Pancreas (tissue), 10 donors: ENCODE results near the gene RARB. TPM values are rescaled to one million over a fixed set of nuclear protein-coding genes. Genes with fewer than 3 reads are reported as not detected.

Experiments used
- ATAC-seq, 4 donors: fragments of 200-7000 bp; cut with Tn5 transposase; one replicate each; pipeline versions ENCODE4 v1.8.0 to v1.9.1; 2020; ENCODE audit warnings: mild to moderate bottlenecking in 4 of 4, moderate library complexity in 4 of 4
- DNase-seq, 6 donors: peaks; one replicate each; pipeline ENCODE4 v3.0.0-alpha.2; 2020
- FAIRE-seq: peaks from 2 replicates; lab custom pipeline; 2012; peaks lifted over from hg19 to GRCh38; lab: Jason Lieb, UNC
- H3K27ac ChIP-seq, 4 donors: fragments of 200-600 bp; sonication (generic); 1 replicate in 3 of 4; 2 replicates in 1 of 4; pipeline versions ENCODE4 v1.5.0 to v1.8.0; 2020
- H3K27me3 ChIP-seq, 4 donors: fragments of 200-600 bp; one replicate each; pipeline ENCODE4 v1.8.0; 2021
- H3K36me3 ChIP-seq, 3 donors: fragments of 200-600 bp; sonication (generic) in 1 of 3; one replicate each; pipeline versions ENCODE4 v1.5.0 to v1.8.0; 2020 to 2021
- H3K4me1 ChIP-seq, 3 donors: fragments of 200-600 bp; one replicate each; pipeline ENCODE4 v1.8.0; 2021
- H3K4me3 ChIP-seq, 4 donors: fragments of 200-600 bp; sonication (generic) in 2 of 4; one replicate each; pipeline versions ENCODE4 v1.5.0 to v1.8.0; 2020 to 2021
- H3K9me3 ChIP-seq, 4 donors: fragments of 200-600 bp; one replicate each; pipeline ENCODE4 v1.8.0; 2021
- WGBS, 2 donors: extraction: QIAGEN DNeasy Blood & Tissue Kit; methylation state at CpG; one replicate each; pipeline ENCODE4 v1.1.7; 2013; 5-methylcytosine and 5-hydroxymethylcytosine counted together
- intact Hi-C, 3 donors: fragments of 100-400 bp; cut with DNase I; formaldehyde crosslinking; loops; one replicate each; pipeline versions ENCODE4 v1.11.1 to v1.14.2; 2022
- polyA plus RNA-seq, 2 donors: library from polyadenylated mRNA; stranded (reverse); fragments of 200-250 nt; gene quantifications; one replicate each; pipeline ENCODE4 v1.2.3, GENCODE V29; 2013
- total RNA-seq, 6 donors: library from RNA; stranded (reverse); fragmentation: NEBNext Ultra II Directional in 4 of 6; extraction: Animal tissue kit (Norgen Biotek cat#: 25700) in 4 of 6; gene quantifications; one replicate each; pipeline versions ENCODE4 v1.2.1 to v1.2.4, GENCODE V29; 2021 to 2023
- TF ChIP-seq, protein P1 (sequence below), 4 donors: fragments of 200-600 bp; sonication (generic) in 3 of 4; IDR thresholded peaks; one replicate each; pipeline versions ENCODE4 v1.5.0 to v1.8.0; 2021; ENCODE audit warnings: antibody characterized with exemption in 4 of 4
- donor health status: healthy with polysubstance abuse.
- donor health status: DM: no; HTN: no; CAD: no; lungs with moderate emphysema.
- donor health status: DM: no; HTN: no; CAD: no.
- donor health status: control.
- donor health status: control.
- donor health status: Bipolar disorder and iron deficiency.
- donor health status: DM: yes; HTN: yes; CAD: no.
- donor health status: DM: no; HTN: no; CAD: no.
- donor health status: DM: no; HTN: no; CAD: no.
- donor health status: DM: yes; HTN: yes; CAD: no.

Gene RARB
- total and polyA plus RNA-seq, 8 donors = 0.49 to 3.3 (median 0.75) TPM

DNA sequence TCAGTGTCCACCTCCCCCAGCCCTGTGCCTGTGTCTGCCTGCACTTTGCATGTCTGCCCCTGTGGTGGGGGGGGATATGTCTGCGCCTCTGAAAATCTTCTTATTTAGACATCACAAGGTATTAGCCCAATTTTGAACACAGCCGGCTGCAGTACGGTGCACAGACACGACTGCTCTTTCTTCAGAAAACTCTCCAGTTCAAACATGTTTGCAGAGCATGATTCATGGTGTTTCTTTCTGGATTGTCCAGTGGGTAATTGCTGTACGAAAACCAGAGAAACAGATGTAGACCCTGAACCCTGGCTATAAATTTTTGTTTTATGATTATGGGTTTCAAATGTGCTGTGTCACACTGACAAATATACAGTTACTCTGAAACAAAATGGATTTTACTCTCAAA lies 3.4 kb upstream of the RARB start:
- no peak for ATAC-seq
- H3K4me1 ChIP-seq = peaks cover 4 to 14% (median 6%) of the 10 kb centered on the region in 3 donors
- DNase-seq = no peak
- WGBS, 2 donors = 70 to 81% methylated on average over 5 of the region's 5 CpGs
- TF ChIP-seq, protein P1, sequence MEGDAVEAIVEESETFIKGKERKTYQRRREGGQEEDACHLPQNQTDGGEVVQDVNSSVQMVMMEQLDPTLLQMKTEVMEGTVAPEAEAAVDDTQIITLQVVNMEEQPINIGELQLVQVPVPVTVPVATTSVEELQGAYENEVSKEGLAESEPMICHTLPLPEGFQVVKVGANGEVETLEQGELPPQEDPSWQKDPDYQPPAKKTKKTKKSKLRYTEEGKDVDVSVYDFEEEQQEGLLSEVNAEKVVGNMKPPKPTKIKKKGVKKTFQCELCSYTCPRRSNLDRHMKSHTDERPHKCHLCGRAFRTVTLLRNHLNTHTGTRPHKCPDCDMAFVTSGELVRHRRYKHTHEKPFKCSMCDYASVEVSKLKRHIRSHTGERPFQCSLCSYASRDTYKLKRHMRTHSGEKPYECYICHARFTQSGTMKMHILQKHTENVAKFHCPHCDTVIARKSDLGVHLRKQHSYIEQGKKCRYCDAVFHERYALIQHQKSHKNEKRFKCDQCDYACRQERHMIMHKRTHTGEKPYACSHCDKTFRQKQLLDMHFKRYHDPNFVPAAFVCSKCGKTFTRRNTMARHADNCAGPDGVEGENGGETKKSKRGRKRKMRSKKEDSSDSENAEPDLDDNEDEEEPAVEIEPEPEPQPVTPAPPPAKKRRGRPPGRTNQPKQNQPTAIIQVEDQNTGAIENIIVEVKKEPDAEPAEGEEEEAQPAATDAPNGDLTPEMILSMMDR (IDR thresholded peaks at IDR 0.05) = no peak
- H3K9me3 ChIP-seq = no peaks in the 10 kb centered on the region
- intact Hi-C loops = no loop called here
- H3K27ac ChIP-seq = no peak overlapping the region
- H3K36me3 ChIP-seq = no peaks in the 10 kb centered on the region
- no peak for FAIRE-seq
- H3K4me3 ChIP-seq = no peak overlapping the region
- no peaks in the 10 kb centered on the region for H3K27me3 ChIP-seq

DNA sequence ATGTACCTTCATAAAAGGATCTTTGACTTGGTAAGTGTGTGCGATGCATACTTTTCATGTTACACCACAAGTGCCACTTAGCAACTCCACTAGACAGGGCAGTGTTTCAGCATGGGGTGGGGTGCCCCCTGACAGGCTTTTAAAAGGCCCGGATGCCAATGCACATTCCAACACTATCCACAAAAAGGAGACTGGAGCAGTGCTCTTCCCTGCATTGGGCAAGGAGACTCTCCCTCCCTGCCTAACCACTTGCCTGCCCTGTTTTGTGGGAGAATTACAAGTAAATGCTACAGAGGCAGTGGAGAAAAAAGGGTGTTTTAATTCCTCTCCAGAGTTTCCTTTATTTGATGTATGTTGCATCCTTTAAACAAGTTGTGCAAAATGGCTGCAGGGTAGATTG lies 1.7 kb upstream of the RARB start:
- Histone ChIP-seq H3K27me3 (no peaks in the 10 kb centered on the region), H3K4me1 (peaks cover 15 to 23% (median 17%) of the 10 kb centered on the region in 3 donors), H3K36me3 (no peaks in the 10 kb centered on the region), H3K9me3 (no peaks in the 10 kb centered on the region), H3K4me3 (no peak overlapping the region), H3K27ac (no peak overlapping the region)
- intact Hi-C loops = no loop called here
- TF ChIP-seq, protein P1 (IDR thresholded peaks at IDR 0.05) = no peak
- ATAC-seq = no peak
- no peak for DNase-seq
- FAIRE-seq = no peak
- 61 to 63% methylated on average over 2 of the region's 2 CpGs for whole genome bisulfite sequencing, 2 donors

DNA sequence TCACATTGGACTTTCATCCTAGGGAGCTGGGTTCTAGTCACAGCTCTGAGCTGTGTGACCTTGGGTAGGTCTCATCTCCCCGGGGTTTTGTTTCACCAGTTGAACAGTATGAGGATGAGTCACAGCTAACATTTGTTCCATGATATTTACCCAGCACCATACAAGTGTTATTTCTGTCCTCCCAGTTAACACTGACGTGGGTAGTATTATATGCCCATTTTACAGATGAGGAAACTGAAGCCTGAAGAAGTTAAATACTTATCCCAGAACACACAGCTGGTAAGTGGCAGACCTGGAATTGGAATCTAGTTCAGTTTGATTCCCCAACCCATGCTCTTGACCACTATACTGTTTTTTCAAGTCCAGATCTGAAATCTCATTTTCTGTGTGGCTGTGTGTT lies 908 bp upstream of the RARB start:
- no peak for FAIRE-seq
- peak overlapping the region in 1 of 4 donors; percentile 71 for H3K27ac ChIP-seq

DNA sequence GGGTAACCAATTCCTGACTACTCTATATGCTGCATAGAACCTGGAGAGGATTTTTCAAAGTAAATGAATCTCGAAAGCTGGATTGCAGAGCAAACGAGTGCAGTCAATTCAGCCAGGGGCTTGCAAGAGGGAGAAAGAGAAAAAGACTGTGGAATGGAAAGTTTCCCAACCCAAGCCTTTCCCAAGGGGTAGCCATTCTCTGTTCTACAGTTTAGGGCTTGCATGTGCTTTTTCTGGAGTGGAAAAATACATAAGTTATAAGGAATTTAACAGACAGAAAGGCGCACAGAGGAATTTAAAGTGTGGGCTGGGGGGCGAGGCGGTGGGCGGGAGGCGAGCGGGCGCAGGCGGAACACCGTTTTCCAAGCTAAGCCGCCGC lies 511 bp upstream of the RARB start:
- WGBS, 2 donors = 0 to 2% methylated on average over 13 of the region's 13 CpGs
- Histone ChIP-seq H3K27ac (peak overlapping the region; percentile 26 to 71 (median 52)), H3K4me3 (peak overlapping the region; percentile 8 to 50 (median 30)), H3K36me3 (no peaks in the 10 kb centered on the region), H3K4me1 (peaks cover 15 to 23% (median 17%) of the 10 kb centered on the region in 3 donors), H3K9me3 (no peaks in the 10 kb centered on the region), H3K27me3 (no peaks in the 10 kb centered on the region)
- intact Hi-C loops = no loop called here
- DNase-seq (no peak), FAIRE-seq (no peak), ATAC-seq (peak; percentile 5 to 32 (median 17))
- TF ChIP-seq, protein P1 (IDR thresholded peaks at IDR 0.05) = no peak

More for the DNA sequence above, 908 bp upstream of the RARB start:
- Histone ChIP-seq H3K27me3 (no peaks in the 10 kb centered on the region), H3K36me3 (no peaks in the 10 kb centered on the region), H3K9me3 (no peaks in the 10 kb centered on the region), H3K4me1 (peaks cover 15 to 23% (median 17%) of the 10 kb centered on the region in 3 donors), H3K4me3 (peak overlapping the region in 1 of 4 donors; percentile 8)
- intact Hi-C loops = no loop called here
- 51 to 66% methylated on average over 2 of the region's 2 CpGs for WGBS, 2 donors
- DNase-seq (no peak), ATAC-seq (no peak)
- TF ChIP-seq, protein P1 (IDR thresholded peaks at IDR 0.05) = no peak

DNA sequence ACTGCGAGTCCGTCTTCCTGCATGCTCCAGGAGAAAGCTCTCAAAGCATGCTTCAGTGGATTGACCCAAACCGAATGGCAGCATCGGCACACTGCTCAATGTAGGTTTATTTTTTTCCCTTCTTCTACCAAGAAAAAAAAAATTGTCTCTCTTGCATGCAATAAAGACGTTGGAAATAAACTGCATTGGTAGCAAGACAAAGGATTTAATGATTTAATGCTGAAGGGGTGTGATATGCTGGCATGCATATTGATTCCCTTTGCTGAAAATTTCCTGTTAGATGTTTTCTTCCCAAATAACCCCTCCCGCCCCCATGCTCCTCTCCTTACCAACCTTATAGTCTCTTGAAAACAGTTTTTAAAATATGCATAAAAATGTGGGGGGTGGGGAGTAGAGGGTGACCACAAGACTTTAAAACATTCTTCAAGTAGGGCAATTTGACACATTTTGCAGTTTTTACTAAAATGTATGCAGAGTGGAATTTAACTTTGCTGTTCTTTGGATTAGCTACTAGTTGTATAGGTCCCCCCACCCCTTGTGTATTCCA lies 799 bp downstream of the RARB start:
- Histone ChIP-seq H3K9me3 (no peaks in the 10 kb centered on the region), H3K36me3 (no peaks in the 10 kb centered on the region), H3K4me1 (peaks cover 15 to 23% (median 17%) of the 10 kb centered on the region in 3 donors), H3K4me3 (peak overlapping the region; percentile 7 to 50 (median 22)), H3K27ac (peak overlapping the region in 3 of 4 donors; percentile 41 to 71 (median 63)), H3K27me3 (no peaks in the 10 kb centered on the region)
- WGBS, 2 donors = 23 to 28% methylated on average over 6 of the region's 6 CpGs
- TF ChIP-seq, protein P1 (IDR thresholded peaks at IDR 0.05) = no peak
- no peak for FAIRE-seq
- no peak for DNase-seq
- ATAC-seq = no peak
- intact Hi-C loops = no loop called here
